DMS79 (cell line): ENCODE results near the gene BCOR.

Experiments used
- DNase-seq: peaks from one replicate; lab custom pipeline; 2025; lab: John Stamatoyannopoulos, UW

The BCOR gene

GRCh38 chrX:40112996-40113395 is 15.2 kb upstream of the BCOR start:
- DNase-seq: no peak

- no peak for DNase-seq
Measured at GRCh38 chrX:40111868-40112267, 14.1 kb upstream of the BCOR start.

GRCh38 chrX:40109288-40110008 is 11.7 kb upstream of the BCOR start:
- no peak for DNase-seq

- no peak for DNase-seq
Measured at GRCh38 chrX:40108959-40109287, 11.2 kb upstream of the BCOR start.

GRCh38 chrX:40108162-40108958 is 10.6 kb upstream of the BCOR start:
- no peak for DNase-seq

GRCh38 chrX:40107291-40108161 is 9.8 kb upstream of the BCOR start:
- peak; percentile 60 for DNase-seq

GRCh38 chrX:40106676-40107290 is 9.0 kb upstream of the BCOR start:
- no peak for DNase-seq

- DNase-seq: no peak
Measured at GRCh38 chrX:40105835-40106675, 8.3 kb upstream of the BCOR start.

- no peak for DNase-seq
Measured at GRCh38 chrX:40104985-40105834, 7.5 kb upstream of the BCOR start.

GRCh38 chrX:40104630-40104984 is 6.8 kb upstream of the BCOR start:
- no peak for DNase-seq

GRCh38 chrX:40103565-40104323 is 6.0 kb upstream of the BCOR start:
- no peak for DNase-seq

GRCh38 chrX:40102393-40103381 is 4.9 kb upstream of the BCOR start:
- DNase-seq: no peak

- no peak for DNase-seq
Measured at GRCh38 chrX:40101430-40101802, 3.7 kb upstream of the BCOR start.

- DNase-seq: no peak
Measured at GRCh38 chrX:40100537-40101429, 3.0 kb upstream of the BCOR start.

GRCh38 chrX:40100141-40100536 is 2.4 kb upstream of the BCOR start:
- peak; percentile 17 for DNase-seq

GRCh38 chrX:40099055-40099958 is 1.5 kb upstream of the BCOR start:
- DNase-seq: no peak
